ENCODE results near the gene COQ5. TPM values are rescaled to one million over a fixed set of nuclear protein-coding genes. Genes with fewer than 3 reads are reported as not detected.

The COQ5 gene
- total RNA-seq, 2 donors from 2014 or later: 17.2 to 21.8 TPM

- peaks cover 79% of the 10 kb centered on the region for H3K36me3 Mint-ChIP-seq (ENCODE audit: low read depth)
- H3K4me1 Mint-ChIP-seq: peaks cover 6% of the 10 kb centered on the region
- no peak for ATAC-seq (replicated peaks)
- peak overlapping the region; percentile 30 for H3K4me3 Mint-ChIP-seq
- H3K27me3 Mint-ChIP-seq: no peaks in the 10 kb centered on the region
- H3K27ac Mint-ChIP-seq: peak overlapping the region; percentile 72
- H3K9me3 Mint-ChIP-seq: no peaks in the 10 kb centered on the region
These were observed 63.2 kb downstream of the COQ5 start for GRCh38 chr12:120465756-120466155.

- Mint-ChIP-seq H3K36me3 (ENCODE audit: low read depth) (peaks cover 99% of the 10 kb centered on the region), H3K27ac (no peak overlapping the region)
These were observed 65.2 kb downstream of the COQ5 start for GRCh38 chr12:120463712-120464111.

GRCh38 chr12:120462099-120462640 is 66.8 kb downstream of the COQ5 start:
- no peaks in the 10 kb centered on the region for H3K9me3 Mint-ChIP-seq
- no peak overlapping the region for H3K4me3 Mint-ChIP-seq
- no peak for ATAC-seq (replicated peaks)
- peaks cover 100% of the 10 kb centered on the region for H3K36me3 Mint-ChIP-seq (ENCODE audit: low read depth)
- H3K27me3 Mint-ChIP-seq: no peaks in the 10 kb centered on the region
- H3K4me1 Mint-ChIP-seq: no peaks in the 10 kb centered on the region
- peak overlapping the region; percentile 46 for H3K27ac Mint-ChIP-seq

More at GRCh38 chr12:120463712-120464111, 65.2 kb downstream of the COQ5 start:
- H3K4me1 Mint-ChIP-seq: peaks cover 6% of the 10 kb centered on the region
- no peaks in the 10 kb centered on the region for H3K27me3 Mint-ChIP-seq
- ATAC-seq (replicated peaks): no peak
- H3K9me3 Mint-ChIP-seq: no peaks in the 10 kb centered on the region
- no peak overlapping the region for H3K4me3 Mint-ChIP-seq

- no peak overlapping the region for H3K4me3 Mint-ChIP-seq
- H3K27ac Mint-ChIP-seq: no peak overlapping the region
- peaks cover 100% of the 10 kb centered on the region for H3K36me3 Mint-ChIP-seq (ENCODE audit: low read depth)
- no peaks in the 10 kb centered on the region for H3K9me3 Mint-ChIP-seq
- H3K27me3 Mint-ChIP-seq: no peaks in the 10 kb centered on the region
- ATAC-seq (replicated peaks): no peak
- H3K4me1 Mint-ChIP-seq: no peaks in the 10 kb centered on the region
These were observed 68.8 kb downstream of the COQ5 start for GRCh38 chr12:120460157-120460556.

- ATAC-seq (replicated peaks): no peak
- Mint-ChIP-seq H3K9me3 (no peaks in the 10 kb centered on the region), H3K4me3 (no peak overlapping the region), H3K27ac (no peak overlapping the region), H3K4me1 (no peaks in the 10 kb centered on the region), H3K27me3 (no peaks in the 10 kb centered on the region), H3K36me3 (ENCODE audit: low read depth) (peaks cover 98% of the 10 kb centered on the region)
These were observed 71.8 kb downstream of the COQ5 start for GRCh38 chr12:120457133-120457532.

GRCh38 chr12:120455302-120455701 is 73.7 kb downstream of the COQ5 start:
- no peak overlapping the region for H3K27ac Mint-ChIP-seq
- H3K4me3 Mint-ChIP-seq: no peak overlapping the region
- H3K36me3 Mint-ChIP-seq (ENCODE audit: low read depth): peaks cover 90% of the 10 kb centered on the region
- no peak for ATAC-seq (replicated peaks)
- no peaks in the 10 kb centered on the region for H3K4me1 Mint-ChIP-seq
- no peaks in the 10 kb centered on the region for H3K27me3 Mint-ChIP-seq
- H3K9me3 Mint-ChIP-seq: no peaks in the 10 kb centered on the region

- no peaks in the 10 kb centered on the region for H3K27me3 Mint-ChIP-seq
- H3K4me3 Mint-ChIP-seq: no peak overlapping the region
- no peaks in the 10 kb centered on the region for H3K4me1 Mint-ChIP-seq
- H3K36me3 Mint-ChIP-seq (ENCODE audit: low read depth): peaks cover 90% of the 10 kb centered on the region
- ATAC-seq (replicated peaks): peak; percentile 93
- no peaks in the 10 kb centered on the region for H3K9me3 Mint-ChIP-seq
- peak overlapping the region; percentile 32 for H3K27ac Mint-ChIP-seq
These were observed 75.0 kb downstream of the COQ5 start for GRCh38 chr12:120453977-120454376.

Other genes starting within 250 kb of the COQ5 start
- 1,000 to 10,000 TPM; 2,951 to 6,256 TPM for gene RNU4-2, start 237.3 kb downstream of the COQ5 start, total RNA-seq
- gene RNU4-1, start 235.9 kb downstream of the COQ5 start, total RNA-seq: 1,000 to 10,000 TPM; 2,108 to 2,470 TPM
- 1 to 10 TPM; 3.1 to 4.1 TPM for gene SIRT4, start 226.8 kb downstream of the COQ5 start, total RNA-seq
- not detected for gene PLA2G1B, start 201.4 kb downstream of the COQ5 start, total RNA-seq
- gene MSI1, start 160.0 kb downstream of the COQ5 start, total RNA-seq: under 1 TPM in 1 of 2 donors, not detected in 1; 0.24 TPM
- gene COX6A1, start 91.0 kb downstream of the COQ5 start, total RNA-seq: 100 to 1,000 TPM; 291 to 437 TPM
- 10 to 100 TPM; 31.8 to 58.6 TPM for gene TRIAP1, start 82.8 kb downstream of the COQ5 start, total RNA-seq
- gene GATC, start 82.7 kb downstream of the COQ5 start, total RNA-seq: 10 to 100 TPM; 33.2 to 41.3 TPM
- 100 to 1,000 TPM; 138 to 246 TPM for gene SRSF9, start 59.4 kb downstream of the COQ5 start, total RNA-seq
- gene DYNLL1, start 33.0 kb downstream of the COQ5 start, total RNA-seq: 100 to 1,000 TPM in 1 of 2 donors, 10 to 100 TPM in 1; 69.2 to 197 TPM
- 100 to 1,000 TPM; 182 to 212 TPM for gene RNF10, start 5.2 kb upstream of the COQ5 start, total RNA-seq
- gene POP5, start 52.2 kb upstream of the COQ5 start, total RNA-seq: 10 to 100 TPM; 29.9 to 41.5 TPM
- 1 to 10 TPM in 1 of 2 donors, under 1 TPM in 1; 0.56 to 6.9 TPM for gene CABP1, start 111.5 kb upstream of the COQ5 start, total RNA-seq
- gene MLEC, start 158.0 kb upstream of the COQ5 start, total RNA-seq: 10 to 100 TPM; 58.6 to 90.5 TPM
- 10 to 100 TPM; 23.8 to 31.1 TPM for gene UNC119B, start 181.3 kb upstream of the COQ5 start, total RNA-seq
- gene ACADS, start 196.7 kb upstream of the COQ5 start, total RNA-seq: 10 to 100 TPM; 13.2 to 16.2 TPM

All from activated T-helper 17 cell treated with anti-CD3 and anti-CD28 coated beads, Interleukin-2, amount 50 U/mL, for 72 hours (primary cell).